Right atrium auricular region (tissue), 2 donors: ENCODE measurements around the gene BID. TPM values are rescaled to one million over a fixed set of nuclear protein-coding genes. Genes with fewer than 3 reads are reported as not detected.
"Not testable (repeated sequence)": the region's sequence is repeated elsewhere in the genome, so short reads cannot be mapped to it uniquely, and the experiment has no call there.

Experiments used
- DNase-seq: peaks from one replicate; pipeline ENCODE4 v3.0.0-alpha.2; 2019; ENCODE audit warnings: low spot score
- H3K27ac ChIP-seq, 2 donors: fragments of 200-600 bp; sonication (generic); 1 replicate in 1 of 2; 2 replicates in 1 of 2; pipeline ENCODE4 v1.5.1; 2016 to 2019
- H3K27me3 ChIP-seq, 2 donors: fragments of 200-600 bp; sonication (generic); one replicate each; pipeline versions ENCODE4 v1.5.1 to v1.6.0; 2017 to 2019
- H3K36me3 ChIP-seq: fragments of 200-600 bp; sonication (generic); one replicate; pipeline ENCODE4 v1.5.1; 2016
- H3K4me1 ChIP-seq, 2 donors: fragments of 200-600 bp; sonication (generic); one replicate each; pipeline versions ENCODE4 v1.5.1 to v1.6.0; 2017 to 2019
- H3K4me3 ChIP-seq, 2 donors: fragments of 200-600 bp; sonication (generic); 1 replicate in 1 of 2; 2 replicates in 1 of 2; pipeline ENCODE4 v1.5.1; 2017 to 2019; ENCODE audit warnings: mild to moderate bottlenecking in 1 of 2, moderate library complexity in 1 of 2
- H3K9me3 ChIP-seq, 2 donors: fragments of 200-600 bp; sonication (generic); one replicate each; pipeline ENCODE4 v1.5.1; 2019
- CTCF ChIP-seq, 2 donors: fragments of 200-600 bp; sonication (generic); IDR thresholded peaks; one replicate each; pipeline ENCODE4 v1.5.1; 2019; ENCODE audit warnings: antibody characterized with exemption in 2 of 2
- total RNA-seq, 2 donors: library from RNA; depleted of rRNA; stranded (reverse); fragments of >200 nt; gene quantifications; one replicate each; pipeline ENCODE4 v1.1.0, GENCODE V29; 2016

BID gene
- total RNA-seq, 2 donors from 2014 or later: 10.5 to 14.1 TPM

DNA sequence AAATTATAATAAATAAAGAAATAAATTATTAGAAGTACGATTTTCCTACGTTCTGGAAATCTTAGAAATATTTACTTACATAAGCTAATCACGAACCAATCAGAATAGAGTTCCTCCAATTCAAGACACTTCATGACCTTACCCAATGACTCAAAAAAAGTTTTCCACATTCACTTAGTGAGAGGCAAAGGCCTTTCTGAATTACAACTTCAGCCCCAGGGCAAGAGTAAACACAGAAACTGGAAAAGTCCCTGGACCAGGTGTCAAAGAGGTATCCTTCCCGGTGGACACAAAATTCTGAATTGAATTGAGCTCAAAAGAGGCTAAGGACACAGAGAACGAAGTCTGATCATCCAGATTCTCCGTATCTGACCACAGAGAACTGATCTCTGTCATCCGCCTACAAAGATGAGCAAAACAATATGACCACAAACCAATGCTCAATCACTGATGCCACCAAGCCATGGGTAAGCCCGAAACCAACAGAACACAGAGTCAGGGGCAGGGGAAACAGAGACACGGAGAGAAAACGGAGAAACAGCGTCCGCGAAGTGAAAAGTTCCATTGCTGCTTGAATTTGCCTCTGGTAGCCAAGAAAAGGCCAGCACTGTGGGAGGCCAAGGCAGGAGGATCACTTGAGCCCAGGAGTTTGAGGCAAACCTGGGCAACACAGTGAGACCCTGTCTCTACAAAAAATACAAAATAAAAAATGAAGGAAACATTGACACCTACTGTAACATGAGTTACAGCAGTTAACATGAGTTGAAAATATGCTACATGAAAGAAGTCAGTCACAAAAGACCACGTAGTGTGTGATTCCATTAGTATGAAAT lies 6.8 kb downstream of the BID start:
- no peaks in the 10 kb centered on the region for H3K36me3 ChIP-seq
- peaks cover 0 to 4% of the 10 kb centered on the region in 2 donors for H3K4me1 ChIP-seq
- H3K9me3 ChIP-seq: no peaks in the 10 kb centered on the region
- H3K27me3 ChIP-seq: no peaks in the 10 kb centered on the region
- TF ChIP-seq CTCF (IDR thresholded peaks at IDR 0.05): no peak
- no peak overlapping the region for H3K4me3 ChIP-seq
- no peak overlapping the region for H3K27ac ChIP-seq
- DNase-seq: no peak

- not testable (repeated sequence) for H3K36me3 ChIP-seq, H3K27ac ChIP-seq, H3K4me1 ChIP-seq, DNase-seq, H3K4me3 ChIP-seq, H3K9me3 ChIP-seq, H3K27me3 ChIP-seq
These were observed 9.4 kb downstream of the BID start for GRCh38 chr22:17764852-17765251.

DNA sequence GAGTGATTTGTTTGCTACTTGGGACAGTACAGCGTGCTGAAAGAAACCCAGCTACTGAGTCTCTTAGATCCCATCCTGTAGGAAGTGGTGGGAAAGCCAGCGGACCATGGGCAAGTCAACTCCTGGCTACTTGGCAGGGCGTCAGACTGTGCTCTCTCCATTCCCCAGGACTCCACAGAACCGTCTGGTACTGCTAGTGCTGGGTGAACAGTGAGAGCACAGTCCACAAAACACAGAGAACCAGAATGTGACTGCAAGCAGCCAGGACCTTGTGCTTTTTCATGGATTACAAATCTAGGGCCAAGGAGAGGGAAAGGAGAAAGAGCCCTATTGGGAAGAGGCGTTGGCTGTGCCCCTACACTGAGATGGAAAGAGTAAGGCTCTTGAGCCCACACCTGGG lies 10.2 kb downstream of the BID start:
- H3K27ac ChIP-seq: no peak overlapping the region
- no peak overlapping the region for H3K4me3 ChIP-seq
- H3K36me3 ChIP-seq: no peaks in the 10 kb centered on the region
- no peak for TF ChIP-seq CTCF (IDR thresholded peaks at IDR 0.05)
- H3K27me3 ChIP-seq: no peaks in the 10 kb centered on the region
- DNase-seq: no peak
- no peaks in the 10 kb centered on the region for H3K9me3 ChIP-seq
- H3K4me1 ChIP-seq: no peaks in the 10 kb centered on the region

DNA sequence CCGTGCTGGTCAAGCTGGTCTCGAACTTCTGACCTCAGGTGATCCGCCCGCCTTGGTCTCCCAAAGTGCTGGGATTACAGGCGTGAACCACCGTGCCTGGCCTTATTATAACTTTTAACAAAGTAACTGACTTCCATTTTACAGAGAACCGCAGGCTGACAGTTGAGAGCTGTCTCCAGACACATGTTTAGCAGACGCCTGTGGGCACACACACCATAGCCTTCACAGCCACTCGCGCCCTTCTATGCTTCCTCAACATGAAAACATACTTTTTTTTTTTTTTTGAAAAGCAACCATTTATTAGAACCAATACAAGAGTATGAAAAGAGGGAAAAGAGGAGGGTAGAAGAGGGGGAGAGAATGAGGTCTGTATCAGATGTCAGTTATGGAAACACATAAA lies 10.8 kb downstream of the BID start:
- H3K4me3 ChIP-seq, DNase-seq, H3K27me3 ChIP-seq, H3K4me1 ChIP-seq, H3K36me3 ChIP-seq, H3K9me3 ChIP-seq, H3K27ac ChIP-seq: not testable (repeated sequence)

GRCh38 chr22:17761138-17761488 lies 13.2 kb downstream of the BID start:
- no peaks in the 10 kb centered on the region for H3K36me3 ChIP-seq
- no peaks in the 10 kb centered on the region for H3K4me1 ChIP-seq
- H3K27ac ChIP-seq: no peak overlapping the region
- no peak overlapping the region for H3K4me3 ChIP-seq
- no peak for TF ChIP-seq CTCF (IDR thresholded peaks at IDR 0.05)
- H3K9me3 ChIP-seq: no peaks in the 10 kb centered on the region
- DNase-seq: no peak
- no peaks in the 10 kb centered on the region for H3K27me3 ChIP-seq

DNA sequence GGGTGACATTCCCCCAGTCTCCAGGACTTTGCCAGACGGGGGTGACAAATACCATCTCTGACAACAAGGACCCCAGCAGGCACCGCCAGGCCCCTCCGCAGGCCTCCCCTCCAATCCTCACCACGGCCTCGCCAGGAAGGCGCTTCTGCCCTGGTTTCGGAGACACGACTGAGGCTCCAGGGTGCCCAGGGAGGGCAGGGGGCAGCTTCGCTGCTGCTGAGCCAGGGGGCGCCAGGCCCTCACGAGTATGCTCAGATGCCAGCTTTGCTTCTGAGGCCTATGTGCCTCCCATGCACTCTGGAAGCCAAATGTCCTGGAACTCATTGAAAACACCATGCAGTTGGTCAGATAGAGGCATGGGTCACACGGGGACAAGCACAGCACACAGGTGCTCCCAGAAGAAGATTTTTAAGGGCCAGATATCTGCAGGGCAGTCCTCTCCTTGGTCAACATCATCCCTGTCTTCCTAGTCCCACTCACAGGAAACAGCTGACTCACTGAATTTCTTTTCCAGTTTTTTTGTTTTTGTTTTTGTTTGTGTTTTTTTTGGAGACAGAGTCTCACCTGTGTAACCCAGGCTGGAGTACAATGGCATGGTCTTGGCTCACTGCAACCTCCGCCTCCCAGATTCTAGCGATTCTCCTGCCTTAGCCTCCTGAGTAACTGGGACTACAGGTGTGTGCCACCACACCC lies 19.9 kb downstream of the BID start:
- DNase-seq: no peak
- TF ChIP-seq CTCF (IDR thresholded peaks at IDR 0.05): peak in 1 of 2 donors; percentile 42

More for the DNA sequence above, 19.9 kb downstream of the BID start:
- Histone ChIP-seq H3K4me1 (no peaks in the 10 kb centered on the region), H3K27me3 (no peaks in the 10 kb centered on the region), H3K9me3 (no peaks in the 10 kb centered on the region), H3K4me3 (no peak overlapping the region), H3K27ac (no peak overlapping the region), H3K36me3 (no peaks in the 10 kb centered on the region)
